HG02610 (cell line): Measurements from ENCODE around the gene FAM210B.
"Not testable (repeated sequence)": the region's sequence is repeated elsewhere in the genome, so short reads cannot be mapped to it uniquely, and the experiment has no call there.

Experiments
- ATAC-seq: cut with Tn5 transposase; IDR thresholded peaks from one replicate; pipeline ENCODE4 v1.9.1; 2021; ENCODE audit warnings: mild to moderate bottlenecking, moderate library complexity; ENCODE audit not compliant: unreplicated experiment

FAM210B gene, protein sequence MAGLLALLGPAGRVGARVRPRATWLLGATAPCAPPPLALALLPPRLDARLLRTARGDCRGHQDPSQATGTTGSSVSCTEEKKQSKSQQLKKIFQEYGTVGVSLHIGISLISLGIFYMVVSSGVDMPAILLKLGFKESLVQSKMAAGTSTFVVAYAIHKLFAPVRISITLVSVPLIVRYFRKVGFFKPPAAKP

GRCh38 chr20:56358600-56359211 is at the start of gene FAM210B:
TSS of gene FAM210B (plus strand) at chr20:56358974. CDS start at chr20:56359006, 32 bp downstream.
- ATAC-seq = peak; percentile 99

DNA sequence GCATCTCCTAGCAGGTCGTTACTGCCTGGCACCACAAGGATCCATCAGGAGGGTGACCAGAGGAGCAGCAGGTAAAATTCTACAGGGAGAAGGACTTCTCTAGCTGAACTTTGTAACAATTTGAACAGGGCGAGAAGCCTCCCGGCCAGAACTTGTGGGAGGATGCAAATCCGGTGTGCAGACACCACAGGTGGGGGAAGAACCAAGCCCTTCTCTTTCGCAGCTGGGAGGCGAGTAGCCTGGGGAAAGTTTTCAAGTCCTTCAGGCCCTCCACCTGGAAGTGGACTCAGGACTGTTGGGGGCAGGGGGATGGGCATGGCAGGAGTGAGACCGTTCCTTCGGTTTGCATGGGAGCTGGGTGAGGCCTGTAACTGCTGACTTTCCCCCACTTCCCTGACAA is 42.7 kb upstream of the FAM210B start:
- no peak for ATAC-seq

DNA sequence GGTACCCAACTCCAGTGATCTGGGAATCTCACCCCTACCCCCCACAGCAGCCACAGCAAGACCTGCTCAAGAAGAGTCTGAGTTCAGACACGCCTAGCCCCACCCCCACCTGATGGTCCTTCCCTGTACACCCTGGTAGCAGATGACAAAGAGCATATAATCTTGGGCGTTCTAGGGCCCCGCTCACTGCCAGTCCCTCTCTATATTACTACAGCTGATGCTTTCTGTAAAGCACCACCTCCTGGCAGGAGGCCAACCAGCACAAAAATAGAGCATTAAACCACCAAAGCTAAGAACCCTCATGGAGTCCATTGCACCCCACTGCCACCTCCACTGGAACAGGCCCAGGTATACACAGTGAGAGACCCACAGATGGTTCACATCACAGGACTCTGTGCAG is 42.3 kb upstream of the FAM210B start:
- no peak for ATAC-seq

DNA sequence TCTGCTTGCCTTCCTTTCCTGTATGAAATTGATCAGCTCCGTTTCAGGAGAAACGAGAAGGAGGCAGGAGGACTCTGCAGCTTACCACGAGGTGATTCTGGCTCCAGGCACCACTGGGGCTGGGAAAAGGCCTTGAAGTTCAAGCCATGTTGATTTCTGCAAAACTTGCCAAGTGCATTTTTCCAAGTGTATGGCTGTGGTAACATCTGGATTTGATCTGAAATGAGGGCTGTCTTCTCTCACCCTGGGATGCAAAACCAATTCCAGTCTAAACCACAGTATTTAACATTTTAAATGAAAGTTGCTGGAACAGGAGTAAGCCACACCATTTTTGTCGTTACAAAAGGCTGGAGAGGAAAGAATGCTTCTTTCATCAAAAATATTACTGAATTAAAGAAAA is 36.1 kb upstream of the FAM210B start:
- no peak for ATAC-seq

DNA sequence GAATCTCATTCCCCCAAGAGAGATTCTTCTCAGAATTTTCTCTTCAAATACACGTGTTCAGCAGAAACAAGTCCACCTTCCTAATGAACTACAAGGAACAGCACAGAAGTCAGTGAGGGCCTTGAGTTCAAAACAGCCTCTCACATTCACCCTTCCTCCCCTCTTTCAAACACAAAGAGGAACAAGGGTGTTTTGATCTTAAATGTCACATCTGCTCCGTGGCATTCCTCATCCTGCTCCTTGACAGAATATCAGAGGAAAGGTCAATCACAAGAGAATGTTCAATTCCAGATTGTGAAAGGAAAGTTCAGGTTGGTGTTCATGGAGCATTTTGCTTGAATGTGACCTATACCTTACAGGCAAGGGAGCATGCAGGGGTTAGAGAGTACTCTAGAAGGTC is 35.6 kb upstream of the FAM210B start:
- no peak for ATAC-seq

GRCh38 chr20:56323656-56324055 is 35.1 kb upstream of the FAM210B start:
- ATAC-seq = no peak

GRCh38 chr20:56324806-56325205 is 34.0 kb upstream of the FAM210B start:
- ATAC-seq = no peak

- ATAC-seq = no peak
Measured at GRCh38 chr20:56328861-56329260, 29.9 kb upstream of the FAM210B start.

DNA sequence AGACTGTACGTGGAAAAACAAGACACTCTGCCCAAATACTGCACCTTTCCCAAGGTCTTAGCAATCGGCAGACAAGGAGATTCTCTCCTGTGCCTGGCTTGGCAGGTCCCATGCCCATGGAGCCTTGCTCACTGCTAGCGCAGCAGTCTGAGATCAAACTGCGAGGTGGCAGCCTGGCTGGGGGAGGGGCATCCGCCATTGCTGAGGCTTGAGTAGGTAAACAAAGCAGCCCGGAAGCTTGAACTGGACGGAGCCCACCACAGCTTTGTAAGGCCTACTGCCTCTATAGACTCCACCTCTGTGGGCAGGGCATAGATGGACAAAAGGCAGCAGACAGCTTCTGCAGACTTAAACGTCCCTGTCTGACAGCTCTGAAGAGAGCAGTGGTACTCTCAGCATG is 22.1 kb upstream of the FAM210B start:
- not testable (repeated sequence) for ATAC-seq

DNA sequence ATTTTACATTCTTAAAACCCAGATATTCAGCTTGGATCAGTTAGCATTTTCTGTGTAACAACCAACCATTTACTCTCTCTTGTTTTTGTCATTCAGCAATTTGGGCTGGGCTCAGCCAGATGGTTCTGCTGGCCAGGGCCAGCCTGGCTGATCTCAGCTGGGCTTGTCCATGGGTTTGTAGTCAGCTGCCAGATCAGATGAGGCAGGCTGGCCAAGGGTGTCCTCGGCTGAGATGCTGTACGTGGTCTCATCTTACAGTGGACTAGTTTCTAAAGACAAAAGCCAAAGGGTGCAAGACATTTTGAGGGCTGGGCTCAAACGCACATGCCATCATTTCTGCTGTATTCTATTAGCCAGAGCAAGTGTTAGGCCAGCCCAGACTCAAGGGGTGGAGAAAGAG is 16.0 kb upstream of the FAM210B start:
- no peak for ATAC-seq

GRCh38 chr20:56343861-56344381 is 14.9 kb upstream of the FAM210B start:
- ATAC-seq = no peak

GRCh38 chr20:56345911-56346310 is 12.9 kb upstream of the FAM210B start:
- no peak for ATAC-seq

DNA sequence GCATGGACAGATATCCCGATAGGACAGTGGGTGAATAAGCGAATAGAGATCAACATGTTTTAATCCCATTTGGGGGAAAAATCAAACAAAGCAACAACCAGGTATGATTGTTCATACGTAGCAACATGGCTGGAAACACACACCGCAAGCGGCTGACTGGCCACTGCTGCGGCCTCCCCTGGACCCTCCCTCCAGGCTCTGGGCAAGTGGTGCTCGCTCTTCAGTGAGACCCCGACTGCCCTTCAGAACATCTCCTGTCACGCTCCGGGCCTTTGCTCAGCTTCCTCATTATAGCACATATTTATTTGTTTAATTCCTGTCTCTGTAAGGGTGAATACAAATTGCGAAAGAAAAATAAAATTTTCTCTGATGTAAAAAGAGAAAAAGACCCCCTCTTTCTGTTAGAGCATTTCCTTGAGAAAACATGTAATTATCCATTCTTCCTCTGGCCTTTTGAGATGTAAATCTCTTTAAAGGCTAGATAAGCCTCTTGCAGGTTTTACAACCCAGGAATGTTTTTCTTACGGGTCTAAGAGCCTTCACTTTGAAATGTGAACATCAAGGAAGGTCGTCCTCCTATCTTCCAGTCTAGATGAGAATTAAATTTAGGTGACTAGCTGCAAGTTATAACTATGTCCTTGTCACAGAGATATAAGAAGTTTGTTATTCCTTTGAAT is 11.0 kb upstream of the FAM210B start:
- ATAC-seq = no peak

DNA sequence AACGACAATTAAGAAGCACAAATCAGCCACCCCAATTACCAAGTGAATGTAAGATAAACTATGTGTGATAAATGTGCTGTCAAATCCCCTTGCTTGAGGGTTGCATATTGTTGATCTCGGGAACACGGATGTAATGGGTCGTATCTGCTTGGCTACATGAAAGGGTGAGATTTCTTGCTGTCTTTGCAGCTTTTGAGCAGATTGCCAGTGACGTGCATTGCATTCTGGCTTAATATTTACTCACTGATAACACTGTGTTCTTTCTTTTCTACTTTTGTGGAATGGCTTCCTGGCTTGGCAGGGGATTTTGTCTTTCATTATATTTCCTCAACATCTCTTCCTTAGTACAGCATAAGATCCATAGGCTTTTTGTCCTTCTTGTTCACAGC is 10.5 kb upstream of the FAM210B start:
- no peak for ATAC-seq

GRCh38 chr20:56348746-56349145 is 10.0 kb upstream of the FAM210B start:
- ATAC-seq = no peak

GRCh38 chr20:56350842-56351241 is 7.9 kb upstream of the FAM210B start:
- no peak for ATAC-seq

GRCh38 chr20:56352345-56353055 is 6.3 kb upstream of the FAM210B start:
- ATAC-seq = no peak

DNA sequence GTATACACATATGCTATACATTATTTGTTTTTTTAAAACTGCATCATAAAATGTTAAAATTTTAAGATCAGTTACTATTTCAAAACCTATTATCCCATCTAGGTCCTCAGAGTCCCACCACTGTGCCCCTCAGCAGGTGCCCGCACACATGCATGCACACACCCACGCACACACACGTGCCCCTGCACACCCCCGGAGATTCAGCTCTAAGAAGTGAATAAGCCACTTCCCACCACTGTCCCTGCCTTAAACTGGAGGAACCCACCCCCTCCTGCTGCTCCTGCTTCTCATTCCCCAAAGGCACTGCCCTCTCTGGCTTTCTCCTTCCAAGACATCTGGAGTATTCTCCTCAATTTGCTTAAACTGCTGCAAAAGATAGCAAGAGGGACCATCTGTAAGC is 5.4 kb upstream of the FAM210B start:
- ATAC-seq = no peak

DNA sequence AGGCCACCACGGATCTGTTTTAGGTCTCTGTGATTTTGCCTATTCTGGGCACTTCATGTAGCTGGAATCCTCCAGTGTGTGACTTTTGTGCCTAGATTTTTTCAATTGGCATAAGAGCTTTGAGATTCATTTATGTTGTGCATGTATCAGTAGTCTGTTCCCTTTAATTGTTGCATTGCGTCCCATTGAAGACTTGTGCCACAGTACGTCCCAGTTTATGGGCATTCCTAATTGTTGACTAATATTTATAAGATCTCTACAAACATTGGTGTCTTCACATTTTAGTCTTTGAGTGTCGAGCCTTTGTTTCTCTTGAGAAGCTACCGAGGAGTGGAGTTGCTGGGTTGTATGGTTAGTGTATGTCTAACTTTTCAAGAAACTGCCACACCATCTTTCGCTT is 704 bp upstream of the FAM210B start:
- no peak for ATAC-seq

GRCh38 chr20:56359212-56360132 is 698 bp downstream of the FAM210B start:
- peak; percentile 22 for ATAC-seq
